Kidney (tissue), 14 donors: ENCODE data around the gene FGGY. TPM values are rescaled to one million over a fixed set of nuclear protein-coding genes. Genes with fewer than 3 reads are reported as not detected.

Experiments
- DNase-seq, 5 donors: peaks; one replicate each; pipeline ENCODE4 v3.0.0-alpha.2; 2013 to 2020
- FAIRE-seq: peaks from 2 replicates; lab custom pipeline; 2012; peaks lifted over from hg19 to GRCh38; lab: Jason Lieb, UNC
- H3K27ac ChIP-seq, 2 donors: one replicate each; pipeline ENCODE4 v1.7.0; 2013; ENCODE audit warnings: low read depth in 2 of 2, low read length in 2 of 2, inconsistent platforms in 1 of 2
- H3K27me3 ChIP-seq: one replicate; pipeline ENCODE4 v1.7.1; 2013; ENCODE audit warnings: low read length, inconsistent platforms; ENCODE audit not compliant: control insufficient read depth, insufficient read depth
- H3K36me3 ChIP-seq, 3 donors: one replicate each; pipeline versions ENCODE4 v1.7.0 to v1.7.1; 2013; ENCODE audit warnings: low read length in 3 of 3, control low read depth in 1 of 3, inconsistent platforms in 1 of 3; ENCODE audit not compliant: insufficient read depth in 3 of 3, control insufficient read depth in 2 of 3
- H3K4me1 ChIP-seq, 3 donors: one replicate each; pipeline versions ENCODE4 v1.7.0 to v1.7.1; 2013; ENCODE audit warnings: low read length in 3 of 3, inconsistent platforms in 1 of 3, low read depth in 1 of 3; ENCODE audit not compliant: control insufficient read depth in 2 of 3, insufficient read depth in 2 of 3
- H3K4me3 ChIP-seq, 3 donors: one replicate each; pipeline versions ENCODE4 v1.7.0 to v1.8.1; 2013; ENCODE audit warnings: low read length in 3 of 3, control low read depth in 1 of 3, inconsistent platforms in 1 of 3
- H3K9ac ChIP-seq, 3 donors: one replicate each; pipeline versions ENCODE4 v1.7.0 to v1.7.1; 2013; ENCODE audit warnings: low read length in 3 of 3, control low read depth in 1 of 3, inconsistent platforms in 1 of 3
- H3K9me3 ChIP-seq, 3 donors: one replicate each; pipeline versions ENCODE4 v1.7.0 to v1.7.1; 2013; ENCODE audit warnings: low read length in 3 of 3, control low read depth in 1 of 3, inconsistent platforms in 1 of 3; ENCODE audit not compliant: control insufficient read depth in 2 of 3, insufficient read depth in 1 of 3
- intact Hi-C: fragments of 100-400 bp; cut with DNase I; formaldehyde crosslinking; loops from one replicate; pipeline ENCODE4 v1.11.1; 2022
- polyA plus RNA-seq: library from polyadenylated mRNA; stranded (reverse); fragments of 350-450 nt; fragmentation: Illumina TruSeq; extraction: RNeasy Lipid Tissue Mini Kit (QIAGEN cat#74804); gene quantifications from one replicate; pipeline ENCODE4 v1.2.3, GENCODE V29; 2014; ENCODE audit warnings: low read depth, low replicate concordance; ENCODE audit not compliant: insufficient read depth
- total RNA-seq: library from RNA; stranded (reverse); fragmentation: NEBNext Ultra II Directional; extraction: Animal tissue kit (Norgen Biotek cat#: 25700); gene quantifications from one replicate; pipeline ENCODE4 v1.2.1, GENCODE V29; 2021
- TF ChIP-seq, protein P1 (sequence below): IDR thresholded peaks from 3 replicates; pipeline ENCODE4 v1.5.1; 2012; ENCODE audit warnings: mild to moderate bottlenecking, moderate library complexity, borderline replicate concordance; ENCODE audit not compliant: insufficient read depth; ENCODE audit errors: extremely low read depth
- donor health status: control.
- donor health status: control.
- donor health status: control.
- donor health status: control.
- donor health status: control.
- donor health status: DM: yes; HTN: yes; CAD: no.
- donor health status: Normal renal cell carcinoma (clear cell type).

Gene FGGY
- total and polyA plus RNA-seq, 2 donors from 2014 or later: 11.2 to 31.0 TPM

DNA sequence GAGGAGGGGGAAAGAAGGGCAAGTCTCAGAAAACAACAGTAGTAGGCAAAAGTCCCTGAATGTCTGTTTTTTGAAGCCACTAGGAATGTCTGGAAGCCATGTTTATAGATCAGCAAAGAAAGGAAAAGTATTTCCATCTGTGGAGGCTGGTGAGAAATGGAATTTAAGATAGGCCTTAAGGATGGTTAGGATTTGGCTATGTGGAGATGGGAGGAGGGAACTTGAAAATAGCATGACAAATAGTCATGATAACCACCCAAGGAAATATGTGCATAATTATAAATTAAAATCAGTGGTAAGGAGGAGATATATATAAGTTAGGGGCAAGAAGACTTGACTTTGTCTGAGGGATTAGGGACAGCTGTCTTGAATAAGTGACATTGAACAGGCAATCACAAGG lies 33.8 kb upstream of the FGGY start:
- H3K36me3 ChIP-seq: no peaks in the 10 kb centered on the region
- no peak overlapping the region for H3K27ac ChIP-seq
- FAIRE-seq (no peak), DNase-seq (no peak)
- TF ChIP-seq, protein P1, sequence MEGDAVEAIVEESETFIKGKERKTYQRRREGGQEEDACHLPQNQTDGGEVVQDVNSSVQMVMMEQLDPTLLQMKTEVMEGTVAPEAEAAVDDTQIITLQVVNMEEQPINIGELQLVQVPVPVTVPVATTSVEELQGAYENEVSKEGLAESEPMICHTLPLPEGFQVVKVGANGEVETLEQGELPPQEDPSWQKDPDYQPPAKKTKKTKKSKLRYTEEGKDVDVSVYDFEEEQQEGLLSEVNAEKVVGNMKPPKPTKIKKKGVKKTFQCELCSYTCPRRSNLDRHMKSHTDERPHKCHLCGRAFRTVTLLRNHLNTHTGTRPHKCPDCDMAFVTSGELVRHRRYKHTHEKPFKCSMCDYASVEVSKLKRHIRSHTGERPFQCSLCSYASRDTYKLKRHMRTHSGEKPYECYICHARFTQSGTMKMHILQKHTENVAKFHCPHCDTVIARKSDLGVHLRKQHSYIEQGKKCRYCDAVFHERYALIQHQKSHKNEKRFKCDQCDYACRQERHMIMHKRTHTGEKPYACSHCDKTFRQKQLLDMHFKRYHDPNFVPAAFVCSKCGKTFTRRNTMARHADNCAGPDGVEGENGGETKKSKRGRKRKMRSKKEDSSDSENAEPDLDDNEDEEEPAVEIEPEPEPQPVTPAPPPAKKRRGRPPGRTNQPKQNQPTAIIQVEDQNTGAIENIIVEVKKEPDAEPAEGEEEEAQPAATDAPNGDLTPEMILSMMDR: no peak
- intact Hi-C loops: no loop called here
- H3K27me3 ChIP-seq: no peaks in the 10 kb centered on the region
- no peak overlapping the region for H3K9ac ChIP-seq
- H3K4me3 ChIP-seq: no peak overlapping the region
- H3K9me3 ChIP-seq: no peaks in the 10 kb centered on the region
- H3K4me1 ChIP-seq: peaks cover 0 to 4% (median 4%) of the 10 kb centered on the region in 3 donors

DNA sequence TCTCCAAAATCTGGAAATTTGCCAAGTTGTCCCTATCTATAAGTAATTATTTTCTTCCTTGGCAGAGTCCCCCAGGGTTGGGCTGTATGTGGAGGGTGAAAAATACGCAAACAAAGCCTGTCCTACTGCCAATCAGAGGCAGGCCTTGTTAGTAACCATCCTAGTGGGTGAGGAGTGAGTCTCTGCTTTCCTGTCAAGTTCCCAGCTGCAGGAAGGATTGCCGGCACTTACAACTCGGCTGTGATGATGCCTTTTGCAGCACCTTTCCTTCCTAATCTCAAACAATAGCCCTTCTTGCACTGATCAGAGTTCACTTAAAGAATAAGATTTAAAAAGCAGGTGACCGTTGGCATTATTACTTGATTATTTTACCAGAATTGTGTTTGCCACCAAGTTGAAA lies 31.3 kb upstream of the FGGY start:
- H3K9ac ChIP-seq: no peak overlapping the region
- DNase-seq (no peak), FAIRE-seq (no peak)
- TF ChIP-seq, protein P1: no peak
- H3K4me1 ChIP-seq: peaks cover 0 to 4% (median 0%) of the 10 kb centered on the region in 3 donors
- no peak overlapping the region for H3K4me3 ChIP-seq
- H3K36me3 ChIP-seq: no peaks in the 10 kb centered on the region
- no peaks in the 10 kb centered on the region for H3K9me3 ChIP-seq
- intact Hi-C loops: no loop called here
- H3K27ac ChIP-seq: no peak overlapping the region
- H3K27me3 ChIP-seq: no peaks in the 10 kb centered on the region

DNA sequence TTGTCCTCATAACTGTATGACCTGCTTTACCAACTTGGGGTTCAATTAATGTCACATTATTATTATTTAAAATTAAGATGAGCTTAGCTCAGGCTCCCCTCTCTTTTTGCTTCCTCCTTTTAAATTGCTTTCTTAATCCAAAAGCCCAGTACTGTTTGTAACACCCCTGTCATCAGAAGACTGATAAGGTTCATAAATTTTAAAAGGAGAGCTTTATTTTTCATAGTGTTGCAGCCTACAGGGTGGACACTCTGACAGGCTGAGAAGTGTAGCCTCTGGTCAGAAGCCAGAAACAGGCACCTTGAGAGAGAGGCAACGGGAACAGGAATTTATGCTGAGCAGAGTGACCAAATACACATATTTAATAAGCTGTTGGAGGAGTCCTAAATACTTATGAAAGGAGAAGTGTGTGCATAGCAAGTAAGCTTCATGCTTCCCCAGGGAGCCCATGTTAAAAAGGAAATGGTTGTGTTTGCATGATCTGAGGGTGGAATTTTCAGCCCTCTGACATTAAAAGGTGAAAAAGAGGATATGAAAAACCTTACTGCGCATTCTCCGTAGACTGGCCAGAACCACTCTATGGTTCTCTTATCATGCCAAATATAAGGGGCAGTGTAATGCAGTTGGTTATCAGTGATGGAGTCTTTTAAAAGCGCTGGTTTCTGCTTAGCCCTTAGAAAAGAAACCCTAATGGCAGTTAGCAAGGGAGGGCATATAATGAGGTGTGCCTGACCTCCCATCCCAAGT lies 30.5 kb upstream of the FGGY start:
- no peaks in the 10 kb centered on the region for H3K27me3 ChIP-seq
- DNase-seq (peak in 1 of 5 donors; percentile 25), FAIRE-seq (no peak)
- TF ChIP-seq, protein P1: no peak
- H3K9me3 ChIP-seq: no peaks in the 10 kb centered on the region
- no peak overlapping the region for H3K4me3 ChIP-seq
- peaks cover 0 to 4% (median 0%) of the 10 kb centered on the region in 3 donors for H3K4me1 ChIP-seq
- intact Hi-C loops: no loop called here
- no peaks in the 10 kb centered on the region for H3K36me3 ChIP-seq
- H3K27ac ChIP-seq: no peak overlapping the region
- H3K9ac ChIP-seq: no peak overlapping the region
